GM12864 (cell line): Measurements from ENCODE around the gene PGM5.
A peak's percentile ranks its signal among the peaks of the same experiment; 100 is the strongest.

Source experiments
- DNase-seq: peaks from one replicate; pipeline ENCODE4 v3.0.0-alpha.2; 2011; ENCODE audit warnings: low read depth
- H3K4me3 ChIP-seq: 2 replicates; pipeline ENCODE4 v1.5.1; 2011; ENCODE audit warnings: mild to moderate bottlenecking, low read depth, low read length, control low read depth
- CTCF ChIP-seq: IDR thresholded peaks from 2 replicates; pipeline ENCODE4 v1.5.1; 2011; ENCODE audit warnings: low read depth, mild to moderate bottlenecking, moderate library complexity, low read length, control low read depth, inconsistent platforms; ENCODE audit errors: missing control alignments

Gene PGM5

GRCh38 chr9:68558545-68558944, 202.1 kb downstream of the PGM5 start:
- no peak overlapping the region for H3K4me3 ChIP-seq
- DNase-seq: no peak
- no peak for TF ChIP-seq CTCF

GRCh38 chr9:68560071-68560844, 203.8 kb downstream of the PGM5 start:
- peak; percentile 82 for TF ChIP-seq CTCF
- no peak overlapping the region for H3K4me3 ChIP-seq
- DNase-seq: no peak

GRCh38 chr9:68562461-68562860, 206.1 kb downstream of the PGM5 start:
- no peak for TF ChIP-seq CTCF
- no peak overlapping the region for H3K4me3 ChIP-seq
- DNase-seq: no peak

DNA sequence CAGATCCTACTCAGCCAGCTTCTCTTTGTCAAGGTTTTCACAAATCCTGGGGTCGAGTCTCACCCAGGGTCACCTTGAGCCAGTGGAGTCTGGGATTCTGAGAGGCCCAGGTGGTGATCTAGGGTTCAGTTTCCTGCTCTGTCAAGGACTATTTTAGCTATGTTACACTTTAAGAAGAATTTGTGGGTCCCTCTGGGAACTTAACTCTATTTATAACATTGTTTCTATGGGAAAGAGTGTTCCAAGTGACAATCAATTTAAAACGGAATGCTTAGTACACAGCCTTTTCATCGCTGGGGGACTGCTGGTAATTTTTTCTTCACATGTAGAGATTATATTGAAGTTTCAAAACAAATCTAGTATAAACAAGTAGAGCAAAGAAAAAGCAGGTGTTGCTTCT, 211.2 kb downstream of the PGM5 start:
- DNase-seq: no peak
- no peak for TF ChIP-seq CTCF

GRCh38 chr9:68574150-68574549, 217.7 kb downstream of the PGM5 start:
- H3K4me3 ChIP-seq: no peak overlapping the region
- TF ChIP-seq CTCF: peak; percentile 37
- no peak for DNase-seq

More for the DNA sequence above, 211.2 kb downstream of the PGM5 start:
- no peak overlapping the region for H3K4me3 ChIP-seq

- no peak for DNase-seq
- no peak for TF ChIP-seq CTCF
- no peak overlapping the region for H3K4me3 ChIP-seq
Measured at GRCh38 chr9:68575817-68576216, 219.4 kb downstream of the PGM5 start.
